OCI-LY1 (cell line): ENCODE data around the gene LPCAT3.

Source experiments
- H2AFZ ChIP-seq: fragments of 200-600 bp; sonication (generic), shearing (Covaris generic); 2 replicates; pipeline ENCODE4 v1.6.0; 2014; ENCODE audit warnings: antibody characterized with exemption, mild to moderate bottlenecking, low read length
- H3F3A ChIP-seq: fragments of 200-600 bp; sonication (generic), shearing (Covaris generic); 2 replicates; pipeline ENCODE4 v1.6.0; 2014; ENCODE audit warnings: mild to moderate bottlenecking, antibody characterized with exemption, low read length, moderate library complexity; ENCODE audit not compliant: insufficient read depth
- H3K27ac ChIP-seq: fragments of 200-600 bp; sonication (generic); 2 replicates; pipeline ENCODE4 v1.5.1; 2014; ENCODE audit warnings: low read length, mixed run types, mild to moderate bottlenecking, low read depth; ENCODE audit not compliant: poor library complexity, severe bottlenecking
- H3K27me3 ChIP-seq: fragments of 200-600 bp; sonication (generic); 2 replicates; pipeline ENCODE4 v1.6.0; 2014; ENCODE audit warnings: antibody characterized with exemption, mild to moderate bottlenecking, low read length, moderate library complexity; ENCODE audit not compliant: insufficient read depth
- H3K36me3 ChIP-seq: fragments of 200-600 bp; sonication (generic); 2 replicates; pipeline ENCODE4 v1.6.1; 2014; ENCODE audit warnings: mild to moderate bottlenecking, antibody characterized with exemption, low read length, moderate library complexity, mixed read lengths; ENCODE audit not compliant: insufficient read depth
- H3K4me1 ChIP-seq: fragments of 200-600 bp; sonication (generic); 2 replicates; pipeline ENCODE4 v1.5.1; 2014; ENCODE audit warnings: mild to moderate bottlenecking, low read length, moderate library complexity; ENCODE audit not compliant: insufficient read depth, severe bottlenecking
- H3K4me2 ChIP-seq: fragments of 200-600 bp; sonication (generic), shearing (Covaris generic); 2 replicates; pipeline ENCODE4 v1.6.1; 2014; ENCODE audit warnings: low read length
- H3K4me3 ChIP-seq: fragments of 200-600 bp; sonication (generic); 2 replicates; pipeline ENCODE4 v1.5.1; 2014; ENCODE audit warnings: low read length, low read depth, mild to moderate bottlenecking, mixed read lengths; ENCODE audit not compliant: poor library complexity, severe bottlenecking
- H3K79me2 ChIP-seq: fragments of 200-600 bp; shearing (Covaris generic); 2 replicates; pipeline ENCODE4 v1.6.1; 2016; ENCODE audit warnings: mixed run types, low read length, mixed read lengths; ENCODE audit not compliant: insufficient read depth
- H3K9ac ChIP-seq: fragments of 200-600 bp; sonication (generic), shearing (Covaris generic); 2 replicates; pipeline ENCODE4 v1.6.1; 2014; ENCODE audit warnings: mild to moderate bottlenecking, low read length, mixed read lengths
- H3K9me2 ChIP-seq: fragments of 200-600 bp; sonication (generic), shearing (Covaris generic); 2 replicates; pipeline ENCODE4 v1.6.1; 2014; ENCODE audit warnings: low read depth, mild to moderate bottlenecking, low read length, mixed read lengths
- H3K9me3 ChIP-seq: fragments of 200-600 bp; shearing (Covaris generic); 2 replicates; pipeline ENCODE4 v1.6.1; 2014; ENCODE audit warnings: low read length, mixed read lengths
- H4K20me1 ChIP-seq: fragments of 200-600 bp; sonication (generic), shearing (Covaris generic); 2 replicates; pipeline ENCODE4 v1.6.0; 2016; ENCODE audit warnings: mild to moderate bottlenecking, low read length; ENCODE audit not compliant: insufficient read depth
- CTCF ChIP-seq: fragments of 200-600 bp; sonication (generic), shearing (Covaris generic); IDR thresholded peaks from 2 replicates; pipeline ENCODE4 v1.5.1; 2017; ENCODE audit warnings: mild to moderate bottlenecking, antibody characterized with exemption, low read length, moderate library complexity, mixed read lengths
- EZH2 ChIP-seq: fragments of 200-600 bp; sonication (generic), shearing (Covaris generic); IDR thresholded peaks from 2 replicates; pipeline ENCODE4 v1.8.0; 2017; ENCODE audit warnings: borderline replicate concordance, mixed run types, mild to moderate bottlenecking, antibody characterized with exemption, low read length, moderate library complexity, mixed read lengths

The LPCAT3 gene

GRCh38 chr12:6965026-6965661 lies 53.1 kb downstream of the LPCAT3 start:
- H3K9me2 ChIP-seq = no peaks in the 10 kb centered on the region
- H2AFZ ChIP-seq = no peak overlapping the region
- H3K36me3 ChIP-seq = peaks cover 52% of the 10 kb centered on the region
- H3K27ac ChIP-seq = peak overlapping the region; percentile 12
- H3K79me2 ChIP-seq = peaks cover 7% of the 10 kb centered on the region; the same call in 1 of the 2 replicates
- no peak overlapping the region for H3K4me2 ChIP-seq
- no peaks in the 10 kb centered on the region for H3K9me3 ChIP-seq
- no peak overlapping the region for H3K4me3 ChIP-seq
- no peaks in the 10 kb centered on the region for H4K20me1 ChIP-seq
- H3K27me3 ChIP-seq = 0 out of 2 replicates have a peak, but pooled peaks cover 4% of the 10 kb centered on the region
- H3F3A ChIP-seq = 0 out of 2 replicates have a peak, but pooled peaks cover 4% of the 10 kb centered on the region
- H3K4me1 ChIP-seq = peaks cover 51% of the 10 kb centered on the region
- H3K9ac ChIP-seq = no peak overlapping the region
- no peak for TF ChIP-seq EZH2
- TF ChIP-seq CTCF = peak; percentile 98

- Histone ChIP-seq H3F3A (0 out of 2 replicates have a peak, but pooled peaks cover 4% of the 10 kb centered on the region), H3K9me3 (no peaks in the 10 kb centered on the region), H3K4me1 (peaks cover 51% of the 10 kb centered on the region), H3K9ac (no peak overlapping the region; the same call in 1 of the 2 replicates), H3K9me2 (no peaks in the 10 kb centered on the region), H2AFZ (no peak overlapping the region), H3K27me3 (0 out of 2 replicates have a peak, but pooled peaks cover 4% of the 10 kb centered on the region), H3K27ac (peak overlapping the region; percentile 12), H4K20me1 (no peaks in the 10 kb centered on the region), H3K4me3 (no peak overlapping the region), H3K4me2 (no peak overlapping the region), H3K79me2 (peaks cover 7% of the 10 kb centered on the region; the same call in 1 of the 2 replicates), H3K36me3 (peaks cover 52% of the 10 kb centered on the region)
- no peak for TF ChIP-seq EZH2
- no peak for TF ChIP-seq CTCF
Measured at GRCh38 chr12:6964605-6965025, 53.7 kb downstream of the LPCAT3 start.

GRCh38 chr12:6963791-6964413 lies 54.4 kb downstream of the LPCAT3 start:
- Histone ChIP-seq H3K4me2 (no peak overlapping the region), H3F3A (0 out of 2 replicates have a peak, but pooled peaks cover 4% of the 10 kb centered on the region), H3K9ac (peak overlapping the region; percentile 10; the same call in 1 of the 2 replicates)

More at GRCh38 chr12:6963791-6964413, 54.4 kb downstream of the LPCAT3 start:
- no peaks in the 10 kb centered on the region for H4K20me1 ChIP-seq
- H3K27me3 ChIP-seq = 0 out of 2 replicates have a peak, but pooled peaks cover 4% of the 10 kb centered on the region
- H3K9me2 ChIP-seq = no peaks in the 10 kb centered on the region
- H3K4me3 ChIP-seq = peak overlapping the region; percentile 30
- H2AFZ ChIP-seq = no peak overlapping the region
- H3K36me3 ChIP-seq = peaks cover 47% of the 10 kb centered on the region
- no peaks in the 10 kb centered on the region for H3K9me3 ChIP-seq
- H3K79me2 ChIP-seq = peaks cover 2% of the 10 kb centered on the region; the same call in 1 of the 2 replicates
- peaks cover 51% of the 10 kb centered on the region for H3K4me1 ChIP-seq
- TF ChIP-seq CTCF (no peak), EZH2 (no peak)
- no peak overlapping the region for H3K27ac ChIP-seq
